K562 (cell line): Measurements from ENCODE around the gene DNASE1L2.

Experiments
- NCOR1 ChIP-seq: fragments of 450-650 bp; IDR thresholded peaks from 2 replicates; pipeline ENCODE4 v1.6.1; 2016; ENCODE audit warnings: mild to moderate bottlenecking, moderate library complexity
- ZNF232 ChIP-seq: sonication (generic); formaldehyde crosslinking; IDR thresholded peaks from 2 replicates; pipeline ENCODE4 v1.8.0; 2022; ENCODE audit warnings: mild to moderate bottlenecking, missing genetic modification reagents

GRCh38 chr16:2226245-2226793, 9.9 kb upstream of the DNASE1L2 start:
- TF ChIP-seq NCOR1 (no peak), ZNF232 (no peak)
